ENCODE data around the gene OLFML1. TPM values are rescaled to one million over a fixed set of nuclear protein-coding genes. Genes with fewer than 3 reads are reported as not detected.

OLFML1 gene
- total and polyA plus RNA-seq, 10 of the 15 experiments (the other 5 are each of a cell fraction or from before 2014, with no cell fraction given) = 0.04 to 0.71 (median 0.21) TPM; not detected in 6

DNA sequence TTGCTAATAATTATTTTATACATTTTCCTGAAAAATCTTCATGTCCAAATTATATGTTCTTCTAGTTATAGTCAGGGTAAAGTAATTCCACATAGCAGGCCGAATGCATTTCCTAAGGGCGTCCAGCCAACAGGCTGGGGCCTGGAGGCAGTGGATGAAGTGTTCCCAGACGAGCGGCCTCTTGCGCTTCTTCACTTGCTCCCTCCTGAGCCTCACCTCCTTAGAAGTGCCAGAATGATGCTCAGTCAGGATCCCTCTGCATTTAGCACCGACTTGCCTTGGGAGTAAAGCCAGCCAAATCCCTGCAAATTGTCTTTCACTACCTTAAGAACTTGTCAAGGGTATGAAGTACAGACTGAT, 1.5 kb downstream of the OLFML1 start:
- ChIA-PET CTCF (interaction anchor here (0.7 to 1.3 kb wide), 3 partner anchors 14 to 27 kb away, joined by 3 to 4 read pairs (median 3); no protein-coding TSS in a partner anchor), POLR2A (no interaction called here), RAD21 (ENCODE audit: unreplicated experiment) (no interaction called here), SMC1A (ENCODE audit: uncharacterized antibody, unreplicated experiment) (interaction anchor here (1.0 kb wide), 2 partner anchors 8 to 63 kb away, joined by 3 read pairs; no protein-coding TSS in a partner anchor)
- Histone ChIP-seq H4K20me1 (ENCODE audit: control insufficient read depth, insufficient read depth) (no peaks in the 10 kb centered on the region), H3K4me1 (ENCODE audit: control insufficient read depth, insufficient read depth, low read length) (no peaks in the 10 kb centered on the region), H3K27ac (ENCODE audit: control insufficient read depth, insufficient read depth) (no peak overlapping the region), H3K79me2 (ENCODE audit: control insufficient read depth, insufficient read depth, low read length) (no peaks in the 10 kb centered on the region), H2AFZ (ENCODE audit: control insufficient read depth, low read depth, low read length) (no peak overlapping the region), H3K4me2 (ENCODE audit: control insufficient read depth, insufficient read depth) (no peak overlapping the region), H3K36me3 (ENCODE audit: control insufficient read depth in 2 of 2, insufficient read depth in 2 of 2, low read length in 1 of 2) (no peaks in the 10 kb centered on the region), H3K4me3 (no peak overlapping the region), H3K9ac (ENCODE audit: control insufficient read depth, insufficient read depth, low read length) (no peak overlapping the region), H3K9me3 (replicated peaks; ENCODE audit: control insufficient read depth, insufficient read depth, low read length) (no peaks in the 10 kb centered on the region), H3K27me3 (replicated peaks in 1 of 2; ENCODE audit: control insufficient read depth in 2 of 2, insufficient read depth in 2 of 2, low read length in 1 of 2) (no peaks in the 10 kb centered on the region)
- WGBS (ENCODE audit: insufficient coverage, insufficient replicate concordance, low lambda C conversion rate, missing lambda C conversion rate) = 94% methylated on average over 6 of the region's 6 CpGs
- in situ Hi-C loops (cut with MboI) = no loop called here
- FAIRE-seq = no peak
- no peak for DNase-seq (ENCODE audit: low read depth, low spot score)
- ATAC-seq = no peak
- BruUV-seq (replicated peaks) = no TSS peak
- intact Hi-C loops (cut with micrococcal nuclease; ENCODE audit: unreplicated experiment) = no loop called here
- TF ChIP-seq KAT2A (conservative IDR thresholded peaks at IDR 0.05; ENCODE audit: control insufficient read depth, low read depth, low read length) (no peak), NR2F1 (conservative IDR thresholded peaks at IDR 0.05) (no peak), TCF12 (IDR thresholded peaks at IDR 0.05; ENCODE audit: low read depth, low read length) (no peak), BCL11A (IDR thresholded peaks at IDR 0.05; ENCODE audit: low read depth, low read length) (no peak), POLR2AphosphoS5 (IDR thresholded peaks at IDR 0.05; ENCODE audit: low read length) (no peak), EED (IDR thresholded peaks at IDR 0.05; ENCODE audit: low read depth) (no peak), ETV6 (conservative IDR thresholded peaks at IDR 0.05 in 1 of 2, IDR thresholded peaks at IDR 0.05 in 1 of 2; ENCODE audit: borderline replicate concordance in 1 of 2, low read depth in 1 of 2) (no peak), ATF7 (IDR thresholded peaks at IDR 0.05; ENCODE audit: low read depth) (no peak), NFIC (IDR thresholded peaks at IDR 0.05; ENCODE audit: low read depth, low read length) (no peak), CHD2 (IDR thresholded peaks at IDR 0.05; ENCODE audit: borderline replicate concordance, low read depth, low read length) (no peak), CREM (IDR thresholded peaks at IDR 0.05; ENCODE audit: low read depth) (no peak), SUPT20H (IDR thresholded peaks at IDR 0.05; ENCODE audit: borderline replicate concordance, control insufficient read depth, low read depth, low read length) (no peak), CBX5 (IDR thresholded peaks at IDR 0.05; ENCODE audit: low read depth) (no peak)
- TF ChIP-seq, protein P1, sequence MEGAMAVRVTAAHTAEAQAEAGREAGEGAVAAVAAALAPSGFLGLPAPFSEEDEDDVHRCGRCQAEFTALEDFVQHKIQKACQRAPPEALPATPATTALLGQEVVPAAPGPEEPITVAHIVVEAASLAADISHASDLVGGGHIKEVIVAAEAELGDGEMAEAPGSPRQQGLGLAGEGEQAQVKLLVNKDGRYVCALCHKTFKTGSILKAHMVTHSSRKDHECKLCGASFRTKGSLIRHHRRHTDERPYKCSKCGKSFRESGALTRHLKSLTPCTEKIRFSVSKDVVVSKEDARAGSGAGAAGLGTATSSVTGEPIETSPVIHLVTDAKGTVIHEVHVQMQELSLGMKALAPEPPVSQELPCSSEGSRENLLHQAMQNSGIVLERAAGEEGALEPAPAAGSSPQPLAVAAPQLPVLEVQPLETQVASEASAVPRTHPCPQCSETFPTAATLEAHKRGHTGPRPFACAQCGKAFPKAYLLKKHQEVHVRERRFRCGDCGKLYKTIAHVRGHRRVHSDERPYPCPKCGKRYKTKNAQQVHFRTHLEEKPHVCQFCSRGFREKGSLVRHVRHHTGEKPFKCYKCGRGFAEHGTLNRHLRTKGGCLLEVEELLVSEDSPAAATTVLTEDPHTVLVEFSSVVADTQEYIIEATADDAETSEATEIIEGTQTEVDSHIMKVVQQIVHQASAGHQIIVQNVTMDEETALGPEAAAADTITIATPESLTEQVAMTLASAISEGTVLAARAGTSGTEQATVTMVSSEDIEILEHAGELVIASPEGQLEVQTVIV (IDR thresholded peaks at IDR 0.05; ENCODE audit: borderline replicate concordance, partially characterized antibody) = no peak
- TF ChIP-seq, protein P2, sequence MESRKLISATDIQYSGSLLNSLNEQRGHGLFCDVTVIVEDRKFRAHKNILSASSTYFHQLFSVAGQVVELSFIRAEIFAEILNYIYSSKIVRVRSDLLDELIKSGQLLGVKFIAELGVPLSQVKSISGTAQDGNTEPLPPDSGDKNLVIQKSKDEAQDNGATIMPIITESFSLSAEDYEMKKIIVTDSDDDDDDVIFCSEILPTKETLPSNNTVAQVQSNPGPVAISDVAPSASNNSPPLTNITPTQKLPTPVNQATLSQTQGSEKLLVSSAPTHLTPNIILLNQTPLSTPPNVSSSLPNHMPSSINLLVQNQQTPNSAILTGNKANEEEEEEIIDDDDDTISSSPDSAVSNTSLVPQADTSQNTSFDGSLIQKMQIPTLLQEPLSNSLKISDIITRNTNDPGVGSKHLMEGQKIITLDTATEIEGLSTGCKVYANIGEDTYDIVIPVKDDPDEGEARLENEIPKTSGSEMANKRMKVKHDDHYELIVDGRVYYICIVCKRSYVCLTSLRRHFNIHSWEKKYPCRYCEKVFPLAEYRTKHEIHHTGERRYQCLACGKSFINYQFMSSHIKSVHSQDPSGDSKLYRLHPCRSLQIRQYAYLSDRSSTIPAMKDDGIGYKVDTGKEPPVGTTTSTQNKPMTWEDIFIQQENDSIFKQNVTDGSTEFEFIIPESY (IDR thresholded peaks at IDR 0.05) = no peak
- TF ChIP-seq, protein P3, sequence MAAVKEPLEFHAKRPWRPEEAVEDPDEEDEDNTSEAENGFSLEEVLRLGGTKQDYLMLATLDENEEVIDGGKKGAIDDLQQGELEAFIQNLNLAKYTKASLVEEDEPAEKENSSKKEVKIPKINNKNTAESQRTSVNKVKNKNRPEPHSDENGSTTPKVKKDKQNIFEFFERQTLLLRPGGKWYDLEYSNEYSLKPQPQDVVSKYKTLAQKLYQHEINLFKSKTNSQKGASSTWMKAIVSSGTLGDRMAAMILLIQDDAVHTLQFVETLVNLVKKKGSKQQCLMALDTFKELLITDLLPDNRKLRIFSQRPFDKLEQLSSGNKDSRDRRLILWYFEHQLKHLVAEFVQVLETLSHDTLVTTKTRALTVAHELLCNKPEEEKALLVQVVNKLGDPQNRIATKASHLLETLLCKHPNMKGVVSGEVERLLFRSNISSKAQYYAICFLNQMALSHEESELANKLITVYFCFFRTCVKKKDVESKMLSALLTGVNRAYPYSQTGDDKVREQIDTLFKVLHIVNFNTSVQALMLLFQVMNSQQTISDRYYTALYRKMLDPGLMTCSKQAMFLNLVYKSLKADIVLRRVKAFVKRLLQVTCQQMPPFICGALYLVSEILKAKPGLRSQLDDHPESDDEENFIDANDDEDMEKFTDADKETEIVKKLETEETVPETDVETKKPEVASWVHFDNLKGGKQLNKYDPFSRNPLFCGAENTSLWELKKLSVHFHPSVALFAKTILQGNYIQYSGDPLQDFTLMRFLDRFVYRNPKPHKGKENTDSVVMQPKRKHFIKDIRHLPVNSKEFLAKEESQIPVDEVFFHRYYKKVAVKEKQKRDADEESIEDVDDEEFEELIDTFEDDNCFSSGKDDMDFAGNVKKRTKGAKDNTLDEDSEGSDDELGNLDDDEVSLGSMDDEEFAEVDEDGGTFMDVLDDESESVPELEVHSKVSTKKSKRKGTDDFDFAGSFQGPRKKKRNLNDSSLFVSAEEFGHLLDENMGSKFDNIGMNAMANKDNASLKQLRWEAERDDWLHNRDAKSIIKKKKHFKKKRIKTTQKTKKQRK (IDR thresholded peaks at IDR 0.05; ENCODE audit: low read depth, low read length) = no peak
- TF ChIP-seq, protein P4, sequence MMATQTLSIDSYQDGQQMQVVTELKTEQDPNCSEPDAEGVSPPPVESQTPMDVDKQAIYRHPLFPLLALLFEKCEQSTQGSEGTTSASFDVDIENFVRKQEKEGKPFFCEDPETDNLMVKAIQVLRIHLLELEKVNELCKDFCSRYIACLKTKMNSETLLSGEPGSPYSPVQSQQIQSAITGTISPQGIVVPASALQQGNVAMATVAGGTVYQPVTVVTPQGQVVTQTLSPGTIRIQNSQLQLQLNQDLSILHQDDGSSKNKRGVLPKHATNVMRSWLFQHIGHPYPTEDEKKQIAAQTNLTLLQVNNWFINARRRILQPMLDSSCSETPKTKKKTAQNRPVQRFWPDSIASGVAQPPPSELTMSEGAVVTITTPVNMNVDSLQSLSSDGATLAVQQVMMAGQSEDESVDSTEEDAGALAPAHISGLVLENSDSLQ (IDR thresholded peaks at IDR 0.05) = no peak
